Measurements from ENCODE around the gene MFN1.

- TF ChIP-seq CTCF (IDR thresholded peaks at IDR 0.05; ENCODE audit: low read depth, low read length): no peak
- no peak for TF ChIP-seq EZH2phosphoT487 (IDR thresholded peaks at IDR 0.05; ENCODE audit: low read depth)
Measured at GRCh38 chr3:179438841-179439240, 91.3 kb downstream of the MFN1 start.

Measured in OCI-LY3 (cell line).